Measurements from ENCODE around the gene NOS1AP.

GRCh38 chr1:162386292-162387225, 317.1 kb downstream of the NOS1AP start:
- TF ChIP-seq CTCF (IDR thresholded peaks at IDR 0.05) = no peak
- no peak for TF ChIP-seq EP300 (IDR thresholded peaks at IDR 0.05)
- TF ChIP-seq POLR2A (IDR thresholded peaks at IDR 0.05; ENCODE audit: low read depth) = no peak

Measured in esophagus muscularis mucosa (tissue), 4 donors.